Measurements from ENCODE around the gene ADAP1.
A peak's percentile ranks its signal among the peaks of the same experiment; 100 is the strongest.
"Not testable (repeated sequence)": the region's sequence is repeated elsewhere in the genome, so short reads cannot be mapped to it uniquely, and the experiment has no call there.

Gene ADAP1

GRCh38 chr7:953547-954327 lies 743 bp downstream of the ADAP1 start:
- H2AFZ ChIP-seq (ENCODE audit: low read depth, low read length) = no peak overlapping the region
- peaks cover 25% of the 10 kb centered on the region for H3K27me3 ChIP-seq (ENCODE audit: insufficient read depth, low read length)
- H3K36me3 ChIP-seq (ENCODE audit: insufficient read depth, low read length) = no peaks in the 10 kb centered on the region
- peaks cover 8% of the 10 kb centered on the region for H3K4me1 ChIP-seq (ENCODE audit: insufficient read depth, low read length)
- peak overlapping the region; percentile 50 for H3K4me3 ChIP-seq (ENCODE audit: low read length)
- no peaks in the 10 kb centered on the region for H3K9me3 ChIP-seq (ENCODE audit: low read length)

DNA sequence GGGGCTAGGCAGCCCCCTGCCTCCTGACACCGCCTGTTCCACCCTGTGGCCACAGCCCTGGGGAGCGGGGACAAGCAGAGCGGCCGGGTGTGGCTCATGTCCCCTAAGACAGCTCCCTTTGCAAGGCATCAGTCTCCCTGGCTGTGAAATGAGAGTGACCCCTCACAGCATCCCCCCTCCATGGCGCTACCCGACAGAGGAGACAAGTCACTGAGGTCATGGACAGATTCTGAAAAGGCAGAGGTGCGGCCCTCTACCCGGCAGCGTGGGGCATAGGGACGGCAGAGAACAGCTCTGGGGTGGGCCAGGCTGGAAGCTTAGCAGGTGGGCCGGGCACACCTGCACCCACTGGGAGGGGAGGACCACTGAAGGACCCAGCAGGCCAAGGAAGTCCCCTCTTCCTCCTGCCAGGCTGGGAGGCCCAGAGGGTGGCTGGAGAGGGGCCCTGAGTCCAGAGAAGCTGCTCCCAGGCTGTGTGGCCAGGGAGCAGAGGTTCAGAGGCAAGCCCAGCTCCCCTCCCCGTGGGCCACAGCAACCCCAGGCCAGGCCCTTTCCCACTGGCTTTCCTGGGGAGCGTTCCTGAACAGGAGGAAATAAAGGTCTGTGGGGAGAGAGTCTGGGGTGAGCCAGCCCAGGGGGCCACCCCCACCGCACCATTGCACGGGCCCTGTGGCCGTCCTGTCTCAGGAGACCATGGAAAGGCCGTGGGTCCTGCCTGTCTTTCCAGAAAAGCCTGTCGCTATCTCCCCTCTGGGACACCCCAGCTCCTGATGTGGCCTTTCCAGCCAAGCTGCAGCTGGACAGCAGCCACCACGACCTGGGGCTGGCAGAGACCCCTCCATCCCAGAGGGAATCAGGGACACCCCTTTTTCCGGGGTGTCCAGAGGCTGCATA lies 1.7 kb downstream of the ADAP1 start:
- H3K27me3 ChIP-seq (ENCODE audit: insufficient read depth, low read length) = peaks cover 25% of the 10 kb centered on the region
- H2AFZ ChIP-seq (ENCODE audit: low read depth, low read length) = no peak overlapping the region
- peak overlapping the region; percentile 50 for H3K4me3 ChIP-seq (ENCODE audit: low read length)
- H3K4me1 ChIP-seq (ENCODE audit: insufficient read depth, low read length) = peaks cover 8% of the 10 kb centered on the region
- no peaks in the 10 kb centered on the region for H3K36me3 ChIP-seq (ENCODE audit: insufficient read depth, low read length)
- H3K9me3 ChIP-seq (ENCODE audit: low read length) = no peaks in the 10 kb centered on the region

GRCh38 chr7:951881-952547 lies 2.5 kb downstream of the ADAP1 start:
- Histone ChIP-seq H3K36me3 (ENCODE audit: insufficient read depth, low read length) (no peaks in the 10 kb centered on the region), H3K9me3 (ENCODE audit: low read length) (no peaks in the 10 kb centered on the region), H2AFZ (ENCODE audit: low read depth, low read length) (no peak overlapping the region)

DNA sequence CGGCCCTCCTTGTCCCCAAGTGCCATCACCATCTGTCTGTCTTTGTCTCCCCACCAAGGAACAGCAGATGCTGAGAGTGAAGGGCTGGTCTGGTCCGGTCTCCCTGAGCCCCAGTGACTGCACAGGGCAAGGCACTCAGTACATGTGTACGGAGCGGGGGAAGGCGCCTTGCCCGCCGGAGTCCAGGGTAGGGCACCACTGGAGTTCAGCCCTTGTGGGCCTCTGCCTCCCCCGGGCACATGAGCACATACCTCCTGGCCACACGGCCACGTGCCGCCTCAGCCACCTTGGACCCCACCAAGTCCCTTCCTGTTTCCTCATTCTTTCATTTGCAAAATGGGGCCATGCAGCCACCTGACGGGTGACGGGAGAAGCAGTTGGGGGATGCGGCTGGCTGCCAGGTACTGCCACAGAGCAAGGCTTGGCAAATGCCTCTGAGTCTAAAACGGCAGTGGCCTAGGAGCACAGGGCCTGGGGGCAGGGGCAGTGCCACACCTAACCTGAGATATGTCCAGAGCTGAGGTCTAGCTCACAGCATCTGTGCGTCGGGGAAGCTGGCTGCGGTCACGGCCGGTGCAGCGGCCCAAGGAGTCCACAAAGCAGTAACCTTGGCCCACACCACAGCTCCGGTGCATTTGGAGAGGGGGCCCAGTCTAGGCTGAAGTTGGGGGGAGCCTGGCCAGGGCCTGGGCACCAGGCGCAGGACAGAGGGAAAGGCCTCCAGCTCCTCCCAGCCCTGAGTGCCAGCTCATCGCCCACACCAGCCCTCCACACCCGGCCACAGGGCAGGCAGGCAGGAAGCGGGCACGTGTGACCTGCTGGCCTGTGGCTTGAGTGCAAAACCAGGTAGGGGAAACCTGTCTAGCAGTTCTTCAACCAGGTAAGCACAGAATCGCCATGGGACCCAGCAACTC lies 5.2 kb downstream of the ADAP1 start:
- Histone ChIP-seq H3K4me1 (ENCODE audit: insufficient read depth, low read length) (peaks cover 8% of the 10 kb centered on the region), H3K27me3 (ENCODE audit: insufficient read depth, low read length) (peaks cover 24% of the 10 kb centered on the region), H3K36me3 (ENCODE audit: insufficient read depth, low read length) (no peaks in the 10 kb centered on the region), H2AFZ (ENCODE audit: low read depth, low read length) (no peak overlapping the region), H3K9me3 (ENCODE audit: low read length) (no peaks in the 10 kb centered on the region), H3K4me3 (ENCODE audit: low read length) (no peak overlapping the region)

More at GRCh38 chr7:951881-952547, 2.5 kb downstream of the ADAP1 start:
- H3K4me1 ChIP-seq (ENCODE audit: insufficient read depth, low read length) = peaks cover 8% of the 10 kb centered on the region
- peaks cover 25% of the 10 kb centered on the region for H3K27me3 ChIP-seq (ENCODE audit: insufficient read depth, low read length)
- H3K4me3 ChIP-seq (ENCODE audit: low read length) = no peak overlapping the region

GRCh38 chr7:947391-948210 lies 6.9 kb downstream of the ADAP1 start:
- Histone ChIP-seq H3K36me3 (ENCODE audit: insufficient read depth, low read length) (no peaks in the 10 kb centered on the region), H3K27me3 (ENCODE audit: insufficient read depth, low read length) (peaks cover 13% of the 10 kb centered on the region), H3K9me3 (ENCODE audit: low read length) (no peaks in the 10 kb centered on the region), H3K4me1 (ENCODE audit: insufficient read depth, low read length) (no peaks in the 10 kb centered on the region), H3K4me3 (ENCODE audit: low read length) (no peak overlapping the region), H2AFZ (ENCODE audit: low read depth, low read length) (no peak overlapping the region)

GRCh38 chr7:946256-946996 lies 8.1 kb downstream of the ADAP1 start:
- no peaks in the 10 kb centered on the region for H3K36me3 ChIP-seq (ENCODE audit: insufficient read depth, low read length)
- no peaks in the 10 kb centered on the region for H3K9me3 ChIP-seq (ENCODE audit: low read length)
- H3K4me3 ChIP-seq (ENCODE audit: low read length) = no peak overlapping the region
- no peak overlapping the region for H2AFZ ChIP-seq (ENCODE audit: low read depth, low read length)
- no peaks in the 10 kb centered on the region for H3K4me1 ChIP-seq (ENCODE audit: insufficient read depth, low read length)
- H3K27me3 ChIP-seq (ENCODE audit: insufficient read depth, low read length) = peaks cover 13% of the 10 kb centered on the region

- Histone ChIP-seq H3K4me1 (ENCODE audit: insufficient read depth, low read length) (no peaks in the 10 kb centered on the region), H3K9me3 (ENCODE audit: low read length) (peaks cover 1% of the 10 kb centered on the region), H3K36me3 (ENCODE audit: insufficient read depth, low read length) (no peaks in the 10 kb centered on the region), H3K4me3 (ENCODE audit: low read length) (no peak overlapping the region), H3K27me3 (ENCODE audit: insufficient read depth, low read length) (peaks cover 17% of the 10 kb centered on the region), H2AFZ (ENCODE audit: low read depth, low read length) (no peak overlapping the region)
Measured at GRCh38 chr7:945556-946255, 8.8 kb downstream of the ADAP1 start.

DNA sequence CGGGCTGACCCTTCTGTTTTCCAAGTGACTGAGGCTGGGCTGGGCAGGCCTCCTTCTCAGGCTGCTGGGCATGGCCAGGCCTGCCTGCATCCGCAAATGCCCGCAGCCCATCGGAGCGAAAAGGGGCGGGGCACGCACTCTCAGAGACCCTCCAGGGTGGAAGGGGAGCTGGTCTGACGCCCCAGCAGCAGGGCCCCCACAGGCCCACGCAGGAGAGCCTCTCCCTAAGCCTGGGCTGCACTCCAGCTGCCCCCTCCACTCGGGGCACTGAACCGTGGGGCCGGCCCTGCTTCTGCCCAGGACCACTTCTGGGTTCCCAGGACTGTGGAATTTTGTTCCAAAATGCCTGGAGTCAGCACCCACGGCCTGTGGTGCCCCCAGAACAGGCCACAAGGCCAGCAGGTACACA lies 9.3 kb downstream of the ADAP1 start:
- Histone ChIP-seq H3K4me1 (ENCODE audit: insufficient read depth, low read length) (no peaks in the 10 kb centered on the region), H3K36me3 (ENCODE audit: insufficient read depth, low read length) (no peaks in the 10 kb centered on the region), H3K4me3 (ENCODE audit: low read length) (no peak overlapping the region), H3K9me3 (ENCODE audit: low read length) (peaks cover 3% of the 10 kb centered on the region), H3K27me3 (ENCODE audit: insufficient read depth, low read length) (peaks cover 19% of the 10 kb centered on the region), H2AFZ (ENCODE audit: low read depth, low read length) (no peak overlapping the region)

- H3K36me3 ChIP-seq (ENCODE audit: insufficient read depth, low read length) = no peaks in the 10 kb centered on the region
- H3K27me3 ChIP-seq (ENCODE audit: insufficient read depth, low read length) = peaks cover 17% of the 10 kb centered on the region
- no peaks in the 10 kb centered on the region for H3K4me1 ChIP-seq (ENCODE audit: insufficient read depth, low read length)
- peaks cover 7% of the 10 kb centered on the region for H3K9me3 ChIP-seq (ENCODE audit: low read length)
- no peak overlapping the region for H3K4me3 ChIP-seq (ENCODE audit: low read length)
- H2AFZ ChIP-seq (ENCODE audit: low read depth, low read length) = no peak overlapping the region
Measured at GRCh38 chr7:944744-945143, 9.7 kb downstream of the ADAP1 start.

DNA sequence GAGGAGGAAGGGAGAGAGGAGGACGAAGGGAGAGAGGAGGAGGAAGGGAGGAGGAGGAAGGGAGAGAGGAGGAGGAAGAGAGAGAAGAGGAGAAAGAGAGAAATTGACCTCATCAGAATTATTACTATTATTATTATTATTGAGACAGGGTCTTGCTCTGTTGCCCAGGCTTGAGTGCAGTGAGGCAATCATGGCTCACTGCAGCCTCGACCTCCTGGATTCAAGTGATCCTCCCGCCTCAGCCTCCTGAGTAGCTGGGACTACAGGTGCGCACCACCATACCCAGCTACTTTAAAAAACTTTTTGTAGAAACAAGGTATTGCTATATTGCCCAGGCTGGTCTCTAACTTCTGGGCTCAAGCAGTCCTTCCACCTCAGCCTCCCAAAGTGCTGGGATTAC lies 10.7 kb downstream of the ADAP1 start:
- H3K4me1 ChIP-seq (ENCODE audit: insufficient read depth, low read length); H3K9me3 ChIP-seq (ENCODE audit: low read length); H3K4me3 ChIP-seq (ENCODE audit: low read length); H2AFZ ChIP-seq (ENCODE audit: low read depth, low read length); H3K36me3 ChIP-seq (ENCODE audit: insufficient read depth, low read length): not testable (repeated sequence)
- H3K27me3 ChIP-seq (ENCODE audit: insufficient read depth, low read length) = peaks cover 14% of the 10 kb centered on the region

All from neuron (in vitro differentiated cells).